Measurements from ENCODE around the gene NRXN3. TPM values are rescaled to one million over a fixed set of nuclear protein-coding genes. Genes with fewer than 3 reads are reported as not detected.

The NRXN3 gene
- total and polyA plus RNA-seq, 11 donors = 0.19 to 2.2 (median 1.1) TPM

- 29 to 36% (median 31%) methylated on average over 2 of the region's 2 CpGs for WGBS, 4 donors
- no peak for DNase-seq
- intact Hi-C loops (cut with DNase I) = no loop called here
- TF ChIP-seq POLR2A (IDR thresholded peaks at IDR 0.05) (no peak), CTCF (IDR thresholded peaks at IDR 0.05) (no peak)
- Histone ChIP-seq H3K4me1 (no peaks in the 10 kb centered on the region), H3K27ac (no peak overlapping the region), H3K36me3 (no peaks in the 10 kb centered on the region), H3K27me3 (no peaks in the 10 kb centered on the region), H3K4me3 (no peak overlapping the region), H3K9me3 (peaks cover 0 to 31% (median 21%) of the 10 kb centered on the region in 12 donors)
- ATAC-seq = no peak
Observed at GRCh38 chr14:79740066-79740601, 1570.0 kb downstream of the NRXN3 start.

- intact Hi-C loops (cut with DNase I) = no loop called here
- Histone ChIP-seq H3K27me3 (no peaks in the 10 kb centered on the region), H3K4me1 (no peaks in the 10 kb centered on the region), H3K4me3 (no peak overlapping the region), H3K9me3 (peaks cover 0 to 16% (median 8%) of the 10 kb centered on the region in 12 donors), H3K27ac (no peak overlapping the region), H3K36me3 (no peaks in the 10 kb centered on the region)
- DNase-seq (no peak), ATAC-seq (no peak)
- WGBS, 4 donors = 80 to 86% (median 83%) methylated on average over 1 of the region's 1 CpG
- TF ChIP-seq POLR2A (IDR thresholded peaks at IDR 0.05) (no peak), CTCF (IDR thresholded peaks at IDR 0.05) (no peak)
Observed at GRCh38 chr14:79742142-79742541, 1572.0 kb downstream of the NRXN3 start.

- DNase-seq = no peak
- intact Hi-C loops (cut with DNase I) = no loop called here
- ATAC-seq = no peak
- Histone ChIP-seq H3K27me3 (no peaks in the 10 kb centered on the region), H3K4me1 (no peaks in the 10 kb centered on the region), H3K4me3 (no peak overlapping the region), H3K9me3 (no peaks in the 10 kb centered on the region), H3K27ac (no peak overlapping the region), H3K36me3 (no peaks in the 10 kb centered on the region)
- no peak for TF ChIP-seq CTCF (IDR thresholded peaks at IDR 0.05)
- no peak for TF ChIP-seq POLR2A (IDR thresholded peaks at IDR 0.05)
- WGBS, 4 donors = 66 to 83% (median 69%) methylated on average over 2 of the region's 2 CpGs
Observed at GRCh38 chr14:79745046-79745445, 1574.9 kb downstream of the NRXN3 start.

GRCh38 chr14:79749065-79749464 lies 1578.9 kb downstream of the NRXN3 start:
- Histone ChIP-seq H3K4me3 (no peak overlapping the region), H3K27me3 (no peaks in the 10 kb centered on the region), H3K9me3 (no peaks in the 10 kb centered on the region), H3K27ac (no peak overlapping the region), H3K36me3 (no peaks in the 10 kb centered on the region), H3K4me1 (no peaks in the 10 kb centered on the region)
- DNase-seq = no peak
- 53 to 75% (median 65%) methylated on average over 2 of the region's 2 CpGs for WGBS, 4 donors
- TF ChIP-seq POLR2A (IDR thresholded peaks at IDR 0.05) (no peak), CTCF (IDR thresholded peaks at IDR 0.05) (no peak)
- ATAC-seq = no peak
- intact Hi-C loops (cut with DNase I) = no loop called here

Measured in heart left ventricle (tissue), 16 donors.